ENCODE measurements around the gene NEMP1. TPM values are rescaled to one million over a fixed set of nuclear protein-coding genes. Genes with fewer than 3 reads are reported as not detected.

Gene NEMP1
- total and polyA plus RNA-seq, 4 donors, result 1.4 to 10.9 (median 3.2) TPM

DNA sequence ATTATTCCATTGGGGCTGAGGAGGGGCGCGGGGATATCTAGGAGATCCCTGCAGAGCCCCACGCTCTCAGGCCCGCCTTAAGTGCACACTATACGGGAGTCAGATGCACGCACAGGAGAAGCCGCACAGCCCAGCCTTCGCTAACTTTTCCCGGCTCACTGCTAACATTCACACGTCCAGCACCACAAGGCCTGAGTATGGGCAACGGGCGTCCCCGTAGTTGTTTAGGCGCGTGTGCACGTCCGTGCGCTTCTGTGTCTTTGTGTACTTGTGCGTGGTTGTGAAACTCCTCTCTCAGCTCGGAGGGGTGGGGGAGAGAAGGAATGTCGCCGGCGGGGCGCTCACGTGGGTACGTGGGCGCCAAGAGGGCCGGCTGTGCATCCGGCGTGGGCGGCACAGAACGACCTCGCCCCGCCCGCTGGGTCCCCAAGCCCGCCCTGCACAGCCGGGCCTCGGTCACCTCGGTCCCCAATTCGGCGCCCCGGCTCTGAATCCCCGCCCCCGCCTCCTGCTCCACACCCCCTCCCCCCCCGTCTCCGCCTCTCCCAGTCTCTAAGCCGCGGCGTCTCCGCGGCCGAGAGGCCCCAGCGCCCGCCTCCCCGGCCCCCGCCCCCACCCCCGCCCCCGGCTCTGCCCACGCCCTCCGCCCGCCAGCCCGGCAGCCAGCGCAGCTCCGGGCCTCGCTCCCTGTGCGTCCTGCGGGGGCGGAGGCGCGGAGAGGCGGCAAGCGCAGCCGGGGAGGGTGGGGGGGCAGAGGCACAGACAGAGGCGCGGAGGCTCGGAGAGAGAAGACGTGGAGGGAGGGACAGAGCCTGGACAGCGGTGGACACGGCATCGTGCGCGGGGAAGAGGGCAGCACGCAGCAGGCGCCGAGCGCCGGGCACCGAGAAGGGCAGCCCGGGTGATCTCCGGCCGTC is 10.0 kb upstream of the NEMP1 start, which contains the start of gene NAB2:
NAB2 (plus strand) TSS at position 761 of the 917 bp plus-strand sequence. CDS start 158 bp downstream, outside the sequence.
- peak; percentile 95 for DNase-seq (ENCODE audit: low spot score)
- H3K9me3 ChIP-seq (ENCODE audit: control insufficient read depth in 4 of 4, low read length in 3 of 4), result no peaks in the 10 kb centered on the region
- under 1% methylated on average over 91 of the region's 91 CpGs for WGBS

More for the DNA sequence above, 10.0 kb upstream of the NEMP1 start, which contains the start of gene NAB2:
- Histone ChIP-seq H3K27me3 (ENCODE audit: control insufficient read depth in 4 of 4, insufficient read depth in 4 of 4, low read length in 3 of 4) (no peaks in the 10 kb centered on the region), H3K36me3 (ENCODE audit: control insufficient read depth in 4 of 4, insufficient read depth in 3 of 4, low read depth in 1 of 4, low read length in 3 of 4) (peaks cover 7 to 15% (median 10%) of the 10 kb centered on the region in 4 donors), H3K9ac (ENCODE audit: low read depth in 1 of 2, low read length in 2 of 2) (peak within 1 kb of the TSS; percentile 13 to 90), H3K27ac (ENCODE audit: low read depth in 1 of 2, low read length in 2 of 2) (peak within 1 kb of the TSS; percentile 96 to 100), H3K4me3 (ENCODE audit: low read depth in 1 of 3, low read length in 3 of 3) (peak within 1 kb of the TSS; percentile 82 to 94 (median 88)), H3K4me1 (ENCODE audit: control insufficient read depth in 4 of 4, insufficient read depth in 4 of 4, low read length in 3 of 4) (peaks cover 9 to 45% (median 24%) of the 10 kb centered on the region in 4 donors)
- TF ChIP-seq, protein P1, sequence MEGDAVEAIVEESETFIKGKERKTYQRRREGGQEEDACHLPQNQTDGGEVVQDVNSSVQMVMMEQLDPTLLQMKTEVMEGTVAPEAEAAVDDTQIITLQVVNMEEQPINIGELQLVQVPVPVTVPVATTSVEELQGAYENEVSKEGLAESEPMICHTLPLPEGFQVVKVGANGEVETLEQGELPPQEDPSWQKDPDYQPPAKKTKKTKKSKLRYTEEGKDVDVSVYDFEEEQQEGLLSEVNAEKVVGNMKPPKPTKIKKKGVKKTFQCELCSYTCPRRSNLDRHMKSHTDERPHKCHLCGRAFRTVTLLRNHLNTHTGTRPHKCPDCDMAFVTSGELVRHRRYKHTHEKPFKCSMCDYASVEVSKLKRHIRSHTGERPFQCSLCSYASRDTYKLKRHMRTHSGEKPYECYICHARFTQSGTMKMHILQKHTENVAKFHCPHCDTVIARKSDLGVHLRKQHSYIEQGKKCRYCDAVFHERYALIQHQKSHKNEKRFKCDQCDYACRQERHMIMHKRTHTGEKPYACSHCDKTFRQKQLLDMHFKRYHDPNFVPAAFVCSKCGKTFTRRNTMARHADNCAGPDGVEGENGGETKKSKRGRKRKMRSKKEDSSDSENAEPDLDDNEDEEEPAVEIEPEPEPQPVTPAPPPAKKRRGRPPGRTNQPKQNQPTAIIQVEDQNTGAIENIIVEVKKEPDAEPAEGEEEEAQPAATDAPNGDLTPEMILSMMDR (IDR thresholded peaks at IDR 0.05; ENCODE audit: low read depth, low read length, missing input control), result no peak
- TF ChIP-seq, protein P2, sequence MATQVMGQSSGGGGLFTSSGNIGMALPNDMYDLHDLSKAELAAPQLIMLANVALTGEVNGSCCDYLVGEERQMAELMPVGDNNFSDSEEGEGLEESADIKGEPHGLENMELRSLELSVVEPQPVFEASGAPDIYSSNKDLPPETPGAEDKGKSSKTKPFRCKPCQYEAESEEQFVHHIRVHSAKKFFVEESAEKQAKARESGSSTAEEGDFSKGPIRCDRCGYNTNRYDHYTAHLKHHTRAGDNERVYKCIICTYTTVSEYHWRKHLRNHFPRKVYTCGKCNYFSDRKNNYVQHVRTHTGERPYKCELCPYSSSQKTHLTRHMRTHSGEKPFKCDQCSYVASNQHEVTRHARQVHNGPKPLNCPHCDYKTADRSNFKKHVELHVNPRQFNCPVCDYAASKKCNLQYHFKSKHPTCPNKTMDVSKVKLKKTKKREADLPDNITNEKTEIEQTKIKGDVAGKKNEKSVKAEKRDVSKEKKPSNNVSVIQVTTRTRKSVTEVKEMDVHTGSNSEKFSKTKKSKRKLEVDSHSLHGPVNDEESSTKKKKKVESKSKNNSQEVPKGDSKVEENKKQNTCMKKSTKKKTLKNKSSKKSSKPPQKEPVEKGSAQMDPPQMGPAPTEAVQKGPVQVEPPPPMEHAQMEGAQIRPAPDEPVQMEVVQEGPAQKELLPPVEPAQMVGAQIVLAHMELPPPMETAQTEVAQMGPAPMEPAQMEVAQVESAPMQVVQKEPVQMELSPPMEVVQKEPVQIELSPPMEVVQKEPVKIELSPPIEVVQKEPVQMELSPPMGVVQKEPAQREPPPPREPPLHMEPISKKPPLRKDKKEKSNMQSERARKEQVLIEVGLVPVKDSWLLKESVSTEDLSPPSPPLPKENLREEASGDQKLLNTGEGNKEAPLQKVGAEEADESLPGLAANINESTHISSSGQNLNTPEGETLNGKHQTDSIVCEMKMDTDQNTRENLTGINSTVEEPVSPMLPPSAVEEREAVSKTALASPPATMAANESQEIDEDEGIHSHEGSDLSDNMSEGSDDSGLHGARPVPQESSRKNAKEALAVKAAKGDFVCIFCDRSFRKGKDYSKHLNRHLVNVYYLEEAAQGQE (IDR thresholded peaks at IDR 0.05), result peak; percentile 90
- peak; percentile 13 for TF ChIP-seq NR2F2 (IDR thresholded peaks at IDR 0.05)
- peak; percentile 55 to 66 for TF ChIP-seq RXRA (IDR thresholded peaks at IDR 0.05)
- TF ChIP-seq, protein P3, sequence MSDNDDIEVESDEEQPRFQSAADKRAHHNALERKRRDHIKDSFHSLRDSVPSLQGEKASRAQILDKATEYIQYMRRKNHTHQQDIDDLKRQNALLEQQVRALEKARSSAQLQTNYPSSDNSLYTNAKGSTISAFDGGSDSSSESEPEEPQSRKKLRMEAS (IDR thresholded peaks at IDR 0.05), result peak; percentile 74
- TF ChIP-seq YY1 (IDR thresholded peaks at IDR 0.05), result peak; percentile 66
- TF ChIP-seq HNF4A (conservative IDR thresholded peaks at IDR 0.05), result peak; percentile 36 to 55
- peak; percentile 63 for TF ChIP-seq FOXA2 (IDR thresholded peaks at IDR 0.05)
- TF ChIP-seq TAF1 (conservative IDR thresholded peaks at IDR 0.05), result no peak
- TF ChIP-seq FOXA1 (IDR thresholded peaks at IDR 0.05), result peak; percentile 81
- TF ChIP-seq SP1 (IDR thresholded peaks at IDR 0.05), result peak; percentile 80
- TF ChIP-seq JUND (IDR thresholded peaks at IDR 0.05), result peak; percentile 30 to 85
- peak; percentile 88 to 96 for TF ChIP-seq EGR1 (IDR thresholded peaks at IDR 0.05; ENCODE audit: low read depth in 2 of 2)
- TF ChIP-seq GABPA (IDR thresholded peaks at IDR 0.05 in 1 of 2, conservative IDR thresholded peaks at IDR 0.05 in 1 of 2), result peak in 1 of 2 donors; percentile 57
- TF ChIP-seq, protein P4, sequence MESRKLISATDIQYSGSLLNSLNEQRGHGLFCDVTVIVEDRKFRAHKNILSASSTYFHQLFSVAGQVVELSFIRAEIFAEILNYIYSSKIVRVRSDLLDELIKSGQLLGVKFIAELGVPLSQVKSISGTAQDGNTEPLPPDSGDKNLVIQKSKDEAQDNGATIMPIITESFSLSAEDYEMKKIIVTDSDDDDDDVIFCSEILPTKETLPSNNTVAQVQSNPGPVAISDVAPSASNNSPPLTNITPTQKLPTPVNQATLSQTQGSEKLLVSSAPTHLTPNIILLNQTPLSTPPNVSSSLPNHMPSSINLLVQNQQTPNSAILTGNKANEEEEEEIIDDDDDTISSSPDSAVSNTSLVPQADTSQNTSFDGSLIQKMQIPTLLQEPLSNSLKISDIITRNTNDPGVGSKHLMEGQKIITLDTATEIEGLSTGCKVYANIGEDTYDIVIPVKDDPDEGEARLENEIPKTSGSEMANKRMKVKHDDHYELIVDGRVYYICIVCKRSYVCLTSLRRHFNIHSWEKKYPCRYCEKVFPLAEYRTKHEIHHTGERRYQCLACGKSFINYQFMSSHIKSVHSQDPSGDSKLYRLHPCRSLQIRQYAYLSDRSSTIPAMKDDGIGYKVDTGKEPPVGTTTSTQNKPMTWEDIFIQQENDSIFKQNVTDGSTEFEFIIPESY (IDR thresholded peaks at IDR 0.05), result peak; percentile 91
- TF ChIP-seq HNF4G (IDR thresholded peaks at IDR 0.05), result no peak
- TF ChIP-seq, protein P5, sequence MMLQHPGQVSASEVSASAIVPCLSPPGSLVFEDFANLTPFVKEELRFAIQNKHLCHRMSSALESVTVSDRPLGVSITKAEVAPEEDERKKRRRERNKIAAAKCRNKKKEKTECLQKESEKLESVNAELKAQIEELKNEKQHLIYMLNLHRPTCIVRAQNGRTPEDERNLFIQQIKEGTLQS (IDR thresholded peaks at IDR 0.05), result peak; percentile 52
- TF ChIP-seq RAD21 (IDR thresholded peaks at IDR 0.05), result peak; percentile 16 to 32

Data from liver (tissue), 9 donors.